Ovary (tissue), 3 donors: Measurements from ENCODE around the gene CHD5.
"Not testable (repeated sequence)": the region's sequence is repeated elsewhere in the genome, so short reads cannot be mapped to it uniquely, and the experiment has no call there.

Experiments
- CTCF ChIP-seq, 3 donors: fragments of 450-650 bp in 2 of 3; fragments of 200-600 bp in 1 of 3; IDR thresholded peaks; one replicate each; pipeline versions ENCODE4 v1.5.1 to v1.8.0; 2016 to 2022; ENCODE audit warnings: antibody characterized with exemption in 3 of 3, mild to moderate bottlenecking in 1 of 3
- EP300 ChIP-seq: sonication (generic); formaldehyde crosslinking; IDR thresholded peaks from one replicate; pipeline ENCODE4 v1.6.1; 2017; ENCODE audit warnings: antibody characterized with exemption
- donor health status: DM: no; HTN: no; CAD: no.

GRCh38 chr1:6077061-6077460, 103.1 kb downstream of the CHD5 start:
- TF ChIP-seq CTCF (IDR thresholded peaks at IDR 0.05); EP300: not testable (repeated sequence)
